GM18907 (cell line): ENCODE data around the gene INTS6.

Experiments used
- ATAC-seq: cut with Tn5 transposase; IDR thresholded peaks from one replicate; pipeline ENCODE4 v1.9.1; 2021; ENCODE audit warnings: mild to moderate bottlenecking, moderate library complexity; ENCODE audit not compliant: unreplicated experiment

Gene INTS6, protein sequence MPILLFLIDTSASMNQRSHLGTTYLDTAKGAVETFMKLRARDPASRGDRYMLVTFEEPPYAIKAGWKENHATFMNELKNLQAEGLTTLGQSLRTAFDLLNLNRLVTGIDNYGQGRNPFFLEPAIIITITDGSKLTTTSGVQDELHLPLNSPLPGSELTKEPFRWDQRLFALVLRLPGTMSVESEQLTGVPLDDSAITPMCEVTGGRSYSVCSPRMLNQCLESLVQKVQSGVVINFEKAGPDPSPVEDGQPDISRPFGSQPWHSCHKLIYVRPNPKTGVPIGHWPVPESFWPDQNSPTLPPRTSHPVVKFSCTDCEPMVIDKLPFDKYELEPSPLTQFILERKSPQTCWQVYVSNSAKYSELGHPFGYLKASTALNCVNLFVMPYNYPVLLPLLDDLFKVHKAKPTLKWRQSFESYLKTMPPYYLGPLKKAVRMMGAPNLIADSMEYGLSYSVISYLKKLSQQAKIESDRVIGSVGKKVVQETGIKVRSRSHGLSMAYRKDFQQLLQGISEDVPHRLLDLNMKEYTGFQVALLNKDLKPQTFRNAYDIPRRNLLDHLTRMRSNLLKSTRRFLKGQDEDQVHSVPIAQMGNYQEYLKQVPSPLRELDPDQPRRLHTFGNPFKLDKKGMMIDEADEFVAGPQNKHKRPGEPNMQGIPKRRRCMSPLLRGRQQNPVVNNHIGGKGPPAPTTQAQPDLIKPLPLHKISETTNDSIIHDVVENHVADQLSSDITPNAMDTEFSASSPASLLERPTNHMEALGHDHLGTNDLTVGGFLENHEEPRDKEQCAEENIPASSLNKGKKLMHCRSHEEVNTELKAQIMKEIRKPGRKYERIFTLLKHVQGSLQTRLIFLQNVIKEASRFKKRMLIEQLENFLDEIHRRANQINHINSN

DNA sequence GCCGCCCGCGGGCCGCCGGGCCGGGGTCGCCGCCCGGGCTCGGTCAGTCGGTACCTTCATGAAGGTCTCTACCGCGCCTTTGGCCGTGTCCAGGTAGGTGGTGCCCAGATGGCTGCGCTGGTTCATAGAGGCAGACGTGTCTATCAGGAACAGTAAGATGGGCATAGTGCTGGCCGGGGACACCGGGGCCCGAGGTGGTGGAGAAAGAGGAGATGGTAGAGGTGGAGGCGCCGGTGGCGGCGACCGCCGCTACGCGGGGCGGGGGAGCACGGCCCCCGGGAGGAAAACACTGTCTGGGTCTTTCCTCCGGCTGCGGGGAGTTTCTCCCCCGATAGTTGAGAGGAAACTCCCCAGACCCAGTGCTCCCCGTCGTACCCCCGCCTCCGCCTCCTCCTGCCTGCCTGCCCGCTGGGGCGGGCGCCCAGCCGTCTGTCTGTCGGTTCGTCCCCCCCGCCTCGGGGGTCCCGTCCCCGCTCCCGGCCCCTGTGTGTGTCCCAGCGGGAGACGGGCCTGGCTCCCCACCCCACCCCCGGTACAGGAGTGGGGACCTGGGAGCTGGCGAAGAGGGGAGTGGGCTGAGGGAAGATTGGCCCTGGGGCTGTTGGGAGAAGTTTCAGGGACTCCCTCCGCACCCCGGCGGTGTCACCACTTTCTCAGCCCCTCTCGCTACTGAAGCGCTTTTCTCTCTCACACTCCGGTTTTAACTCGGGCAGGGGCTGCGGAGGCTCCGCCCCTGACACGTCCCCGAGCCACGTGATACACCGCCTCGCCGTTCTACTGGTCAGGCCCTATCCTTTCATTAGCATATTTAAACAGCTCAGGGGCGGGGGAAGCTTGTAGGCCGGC is at the start of gene INTS6:
TSS of gene INTS6 (minus strand) at position 676 of the 846 bp plus-strand sequence. CDS start at position 165, 511 bp downstream.
- ATAC-seq: peak; percentile 75

DNA sequence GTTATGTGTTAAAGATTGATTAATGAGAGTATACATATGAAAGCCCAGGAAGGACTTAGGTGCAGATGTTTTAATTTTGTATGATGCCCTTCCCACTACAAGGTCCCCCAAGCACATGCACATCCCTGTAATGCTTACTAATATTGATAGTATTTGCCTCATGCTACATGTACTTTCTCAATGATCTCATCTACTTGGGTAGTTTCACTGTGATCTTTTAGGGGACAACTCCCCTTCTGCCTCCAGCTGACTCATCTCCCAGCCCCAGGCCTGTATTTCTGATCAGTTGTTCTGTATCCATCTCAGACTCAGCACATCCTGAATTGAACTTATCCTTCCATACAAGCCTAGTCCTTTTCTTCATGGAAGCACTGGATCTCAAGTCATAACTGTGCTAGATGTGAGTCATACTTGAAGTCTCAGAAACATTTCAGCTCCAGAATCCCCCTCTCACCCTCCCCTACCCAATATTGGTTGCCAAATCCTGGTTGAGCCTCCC is 49.4 kb upstream of the INTS6 start:
- peak; percentile 98 for ATAC-seq

DNA sequence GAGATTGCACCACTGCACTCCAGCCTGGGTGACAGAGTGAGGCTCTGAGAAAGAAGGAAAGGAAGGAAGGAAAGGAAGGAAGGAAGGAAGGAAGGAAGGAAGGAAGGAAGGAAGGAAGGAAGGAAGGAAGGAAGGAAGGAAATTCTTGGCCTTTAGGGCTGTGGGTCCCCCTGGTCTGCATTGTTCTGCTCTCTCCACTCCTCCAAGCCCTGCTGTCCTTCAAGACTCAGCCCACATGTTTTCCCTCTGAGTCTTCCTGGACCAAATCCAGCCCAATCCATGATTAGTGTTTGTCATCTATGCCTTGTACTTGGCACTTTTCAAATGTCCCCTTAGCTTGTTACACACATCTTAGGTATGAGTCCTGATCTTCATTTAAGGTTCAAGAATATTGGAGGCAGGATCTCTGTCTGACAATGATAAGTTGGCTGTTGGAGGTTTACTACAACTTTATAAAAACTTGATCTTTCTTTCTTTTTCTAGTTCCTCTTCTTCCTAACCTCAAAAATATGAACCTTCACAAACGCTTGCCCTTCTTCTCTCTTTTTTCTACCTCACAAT is 48.8 kb upstream of the INTS6 start:
- ATAC-seq: no peak

DNA sequence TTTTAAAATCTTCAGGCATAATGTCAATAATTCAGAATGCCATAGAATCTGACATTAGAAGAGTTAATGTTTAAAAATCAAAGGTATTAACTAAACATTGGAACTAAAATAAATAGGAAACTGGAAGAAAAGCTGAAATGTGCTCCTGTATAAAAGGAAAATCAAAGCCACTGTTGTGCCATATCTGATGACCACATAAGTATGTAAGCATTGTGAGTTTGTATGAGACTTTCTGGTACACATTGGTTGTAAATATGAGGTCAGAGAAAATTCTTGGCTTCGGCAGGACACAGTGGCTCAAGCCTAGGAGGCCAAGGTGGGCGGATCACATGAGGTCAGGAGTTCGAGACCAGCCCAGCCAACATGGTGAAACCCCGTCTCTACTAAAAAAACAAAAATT is 48.3 kb upstream of the INTS6 start:
- no peak for ATAC-seq

DNA sequence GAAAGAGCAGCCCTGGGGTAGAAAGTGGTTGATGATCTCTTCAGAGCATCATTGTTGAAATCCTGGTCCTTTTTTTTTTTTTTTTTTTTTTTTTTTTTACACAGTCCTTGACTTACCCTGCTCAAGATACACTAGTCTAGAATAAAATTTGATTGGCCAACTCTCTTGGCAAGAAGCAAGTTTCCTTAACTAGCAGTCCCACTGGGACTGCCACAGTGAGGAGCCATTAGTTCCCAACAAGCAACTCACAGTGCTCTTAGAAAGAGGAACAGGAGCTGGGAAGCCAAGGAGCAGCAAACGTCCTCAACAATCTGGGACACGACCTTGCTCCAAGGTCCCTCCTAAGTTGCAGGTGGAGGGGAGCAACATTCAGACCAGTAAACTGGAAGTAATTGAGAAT is 47.9 kb upstream of the INTS6 start:
- ATAC-seq: no peak

DNA sequence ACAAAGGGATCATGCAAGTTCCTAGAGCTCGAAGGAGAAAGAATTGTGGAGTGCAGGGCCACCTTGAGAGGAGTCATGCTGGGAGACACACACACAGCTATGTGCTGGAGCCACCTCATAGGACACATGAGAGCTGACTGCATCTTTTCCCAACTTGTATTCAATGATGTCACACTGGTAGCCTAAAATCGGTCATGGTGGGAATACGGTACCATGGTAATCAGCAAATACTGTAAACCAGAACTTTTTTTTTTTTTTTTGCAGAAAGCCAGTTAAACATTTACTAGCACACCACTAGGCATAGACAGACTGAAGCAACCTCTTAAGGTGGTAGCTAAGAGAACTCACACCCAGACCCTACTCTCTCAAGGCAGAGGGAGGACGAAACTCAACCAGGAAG is 47.0 kb upstream of the INTS6 start:
- ATAC-seq: no peak

DNA sequence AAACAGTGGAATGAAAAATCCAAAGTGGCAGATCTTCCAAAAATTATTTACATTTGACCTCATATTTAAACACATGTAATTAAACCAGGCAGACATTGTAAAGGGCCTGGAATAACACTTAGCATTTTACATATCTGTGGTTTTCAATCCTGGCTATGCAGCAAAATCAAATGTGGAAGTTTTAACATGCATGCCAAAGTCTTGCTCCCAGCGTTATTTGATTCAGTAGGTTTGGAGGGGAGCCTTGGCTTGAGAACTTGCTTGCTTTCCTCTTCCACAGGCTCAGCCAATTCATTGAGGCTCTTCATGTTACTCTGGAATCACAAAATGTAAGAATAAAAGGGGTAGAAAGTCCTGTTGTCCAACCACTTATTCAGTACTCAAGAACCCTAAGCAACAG is 42.5 kb upstream of the INTS6 start:
- ATAC-seq: no peak

DNA sequence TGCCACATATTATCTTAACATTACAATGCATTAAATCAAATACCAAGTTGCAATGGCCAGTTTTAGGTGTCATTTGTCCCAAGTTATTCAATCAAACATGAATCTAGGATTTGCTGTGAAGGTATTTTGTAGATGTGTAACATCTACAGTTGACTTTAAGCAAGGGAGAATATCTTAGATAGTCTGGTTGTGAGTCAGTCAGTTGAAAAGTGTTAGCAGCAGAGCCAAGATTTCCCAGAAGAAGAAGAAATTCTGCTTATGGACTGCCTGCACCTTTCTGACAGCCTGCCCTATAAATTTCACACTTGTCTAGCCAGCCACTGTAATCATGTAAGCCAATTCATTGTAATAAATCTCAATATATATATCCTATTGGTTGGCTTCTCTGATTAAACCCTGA is 41.3 kb upstream of the INTS6 start:
- no peak for ATAC-seq

DNA sequence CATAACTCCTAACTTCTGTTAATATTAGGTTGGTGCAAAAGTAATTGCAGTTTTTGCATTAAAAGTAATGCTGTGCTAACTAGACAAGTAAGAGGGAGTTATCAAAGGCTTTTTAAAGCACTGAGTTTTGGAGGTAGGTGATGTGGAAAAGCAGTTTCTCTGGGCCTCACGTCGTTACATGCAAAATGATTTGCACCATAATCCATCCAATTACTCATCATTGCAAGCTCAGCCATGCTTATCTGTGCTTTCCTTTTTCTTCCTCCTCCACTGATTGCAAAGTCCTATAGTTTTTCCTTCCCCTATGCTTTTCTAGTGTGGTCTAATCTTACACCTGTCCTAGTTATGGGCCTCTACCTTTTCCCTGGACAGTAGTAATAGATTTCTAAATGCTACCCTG is 35.4 kb upstream of the INTS6 start:
- ATAC-seq: no peak

DNA sequence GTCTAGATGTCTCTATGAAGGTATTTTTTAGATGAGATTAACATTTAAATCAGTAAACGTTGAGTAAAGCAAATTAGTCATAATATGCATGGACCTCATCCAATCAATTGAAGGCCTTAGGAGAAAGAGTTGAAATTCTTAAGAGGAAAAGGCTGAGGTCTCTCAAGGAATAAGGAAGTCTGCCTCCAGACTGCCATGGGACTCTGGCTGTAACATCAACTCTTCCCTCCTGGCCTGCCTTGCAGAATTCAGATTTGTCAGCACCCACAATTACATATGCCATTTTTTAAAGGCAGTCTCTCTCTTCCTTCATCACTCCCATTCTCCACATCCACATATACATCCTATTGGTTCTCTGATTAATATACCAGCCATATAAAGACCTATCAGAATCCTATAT is 28.8 kb upstream of the INTS6 start:
- no peak for ATAC-seq

DNA sequence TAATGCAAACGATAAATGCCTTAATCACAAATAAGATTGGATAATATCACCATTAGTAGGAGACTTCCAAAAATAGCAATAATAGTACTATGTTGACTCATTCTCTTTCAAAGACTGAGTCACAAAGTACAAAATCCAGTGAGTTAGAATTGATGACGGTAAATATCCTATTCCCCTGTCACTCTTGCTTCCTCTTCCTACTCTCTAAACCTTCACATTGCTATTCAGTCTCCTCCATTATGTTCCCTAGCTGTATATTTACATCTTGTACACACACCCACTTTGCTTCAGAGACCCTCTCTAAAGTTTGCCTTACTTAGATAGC is 26.3 kb upstream of the INTS6 start:
- ATAC-seq: no peak

DNA sequence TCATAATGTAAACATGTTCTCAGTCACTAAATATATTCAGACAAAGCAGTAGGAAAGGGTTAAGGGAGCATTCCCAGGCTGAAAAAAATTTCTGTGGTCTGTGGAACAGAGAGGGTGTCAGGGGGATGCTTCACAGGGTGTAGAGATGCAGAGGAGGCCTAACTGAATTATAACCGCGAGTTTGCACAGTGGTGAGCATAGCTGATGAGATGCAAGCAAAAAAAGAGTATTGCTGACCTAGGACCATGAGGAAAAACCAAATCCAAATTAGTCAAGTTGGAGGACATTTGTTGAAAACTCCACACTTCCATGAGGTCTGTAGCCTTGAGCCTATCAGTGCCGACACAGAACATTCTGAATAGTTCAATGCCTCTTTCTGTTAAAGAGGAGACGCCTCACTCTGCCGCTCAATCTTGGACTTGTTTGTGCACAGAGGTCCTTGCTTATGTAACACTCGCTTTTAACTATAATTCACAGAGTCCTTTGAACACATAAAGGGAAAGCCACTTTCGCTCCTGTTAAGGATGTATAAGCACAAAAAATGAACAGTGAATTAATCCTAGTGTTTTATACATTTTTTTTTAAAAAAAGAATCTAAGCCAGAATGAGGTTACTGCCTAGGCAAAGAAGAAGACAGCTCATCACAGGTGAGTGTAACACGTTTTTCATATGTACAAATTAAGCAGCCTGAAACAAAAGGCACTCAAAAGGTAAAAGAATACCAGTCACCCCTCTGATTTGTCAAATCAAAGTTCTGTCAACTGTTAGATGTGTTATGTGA is 25.8 kb upstream of the INTS6 start:
- ATAC-seq: no peak

DNA sequence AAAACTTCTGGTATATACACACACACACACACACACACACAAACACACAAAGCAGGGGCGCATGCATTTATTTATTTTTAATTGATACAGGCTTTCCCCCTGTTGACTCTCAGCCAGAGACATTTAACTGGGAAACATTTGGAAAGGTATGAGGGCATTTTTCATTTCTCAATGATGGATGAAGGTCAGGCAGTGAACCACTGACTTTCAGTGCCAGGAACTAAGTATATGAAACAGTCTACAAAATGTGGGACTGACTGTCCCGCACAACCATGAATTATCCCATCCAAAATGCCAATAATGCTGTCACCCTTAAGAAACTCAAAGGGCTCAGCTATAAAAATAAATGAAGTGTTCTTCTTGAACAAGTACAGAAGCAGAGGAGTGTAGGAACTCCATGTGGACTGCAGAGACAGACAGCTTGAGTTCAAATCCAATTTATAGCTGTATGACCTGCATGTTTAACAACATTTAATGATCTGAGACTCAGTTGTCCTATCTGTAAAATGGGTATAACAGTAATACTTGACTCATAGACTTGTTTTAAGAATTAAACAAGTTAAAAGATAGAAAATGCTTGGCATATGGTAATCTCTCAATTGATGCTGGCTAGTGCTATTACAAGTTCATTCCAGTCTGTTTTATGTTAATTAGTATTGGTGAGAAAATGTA is 25.0 kb upstream of the INTS6 start:
- ATAC-seq: no peak

DNA sequence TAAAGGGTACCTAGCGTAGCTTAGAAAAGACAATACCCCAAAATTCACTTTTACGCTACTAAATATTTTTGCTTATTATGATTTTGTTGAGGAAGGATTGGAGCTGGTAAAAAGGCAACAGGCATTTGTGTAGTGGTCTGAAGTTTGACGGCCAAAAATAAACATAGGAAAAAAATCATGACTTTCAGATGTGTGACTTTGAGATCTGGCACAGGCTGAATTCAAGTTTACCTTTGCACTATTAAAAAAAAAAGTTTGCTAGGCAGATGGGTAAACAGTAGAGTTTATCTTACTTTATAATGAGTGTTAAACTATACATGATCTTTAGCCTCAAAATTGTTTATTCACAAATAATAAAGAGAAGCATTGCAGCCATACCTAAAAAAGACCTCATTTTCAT is 24.3 kb upstream of the INTS6 start:
- no peak for ATAC-seq

DNA sequence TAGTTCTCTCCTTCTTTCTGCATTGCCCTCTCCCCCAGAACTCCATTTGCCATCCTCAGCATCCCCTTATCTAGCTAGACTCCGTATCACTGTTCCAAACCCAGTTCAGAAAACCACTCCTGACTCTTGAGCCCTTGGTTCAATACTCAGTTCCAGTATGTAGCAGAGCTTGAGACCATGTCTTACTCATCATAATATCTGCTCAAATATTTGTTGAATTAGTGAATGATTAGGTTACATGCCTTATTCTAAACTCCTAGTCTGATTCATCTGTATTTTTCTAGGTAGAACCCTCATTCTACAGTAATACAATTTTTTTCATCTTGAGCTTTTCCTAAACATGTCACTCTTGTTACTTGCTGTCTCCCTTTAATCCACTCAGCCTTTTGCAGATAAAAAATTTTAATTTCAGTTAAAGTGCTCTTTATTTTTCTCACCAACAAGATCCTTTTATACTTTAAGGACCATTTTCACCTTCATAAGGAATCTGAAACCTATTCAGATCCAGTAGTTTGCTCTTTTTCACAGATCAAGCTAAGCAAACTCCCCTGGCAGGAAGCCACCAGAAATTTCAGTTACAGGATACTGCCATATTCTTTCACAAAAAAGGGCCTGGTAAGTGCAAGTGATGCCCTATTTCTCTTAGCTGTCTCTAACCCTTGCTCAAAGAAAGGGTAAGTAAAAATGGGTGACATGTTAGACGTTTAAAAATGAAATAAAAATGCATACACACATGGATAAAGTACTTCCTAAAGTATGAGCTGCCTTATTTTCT is 23.1 kb upstream of the INTS6 start:
- no peak for ATAC-seq

DNA sequence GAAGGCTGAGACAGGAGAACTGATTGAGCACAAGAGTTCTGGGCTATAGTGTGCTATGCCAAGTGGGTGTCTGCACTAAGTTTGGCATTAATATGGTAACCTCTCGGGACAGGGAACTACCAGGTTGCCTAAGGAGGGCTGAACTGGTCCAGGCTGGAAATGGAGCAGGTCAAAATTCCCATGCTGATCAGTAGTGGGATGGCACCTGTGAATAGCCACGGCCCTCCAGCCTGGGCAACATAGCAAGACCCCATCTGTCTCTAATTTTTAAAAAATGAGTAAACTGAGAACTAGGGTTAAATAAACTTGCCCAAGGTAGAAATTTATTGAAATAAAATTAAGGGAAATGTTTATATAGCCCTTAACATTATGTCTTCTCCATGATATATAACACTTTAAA is 17.0 kb upstream of the INTS6 start:
- ATAC-seq: no peak

DNA sequence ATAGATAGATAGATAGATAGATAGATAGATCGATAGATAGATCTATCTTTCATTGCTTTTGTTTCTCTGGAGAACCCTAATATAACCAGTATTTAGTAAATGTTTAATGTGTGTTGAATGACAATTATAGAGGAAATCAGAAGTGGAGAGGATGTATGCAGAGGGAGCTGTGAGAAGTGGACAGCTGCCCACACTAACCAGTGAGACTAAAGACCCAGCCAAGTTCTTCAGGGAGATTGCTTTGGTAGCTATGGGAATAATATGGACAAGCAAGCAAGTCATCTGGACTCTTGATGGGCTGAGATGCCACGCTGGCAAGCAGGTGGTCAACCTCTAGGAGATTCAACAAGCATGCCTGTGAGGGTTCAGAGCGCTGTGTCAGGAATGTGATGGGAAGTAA is 14.9 kb upstream of the INTS6 start:
- ATAC-seq: no peak

DNA sequence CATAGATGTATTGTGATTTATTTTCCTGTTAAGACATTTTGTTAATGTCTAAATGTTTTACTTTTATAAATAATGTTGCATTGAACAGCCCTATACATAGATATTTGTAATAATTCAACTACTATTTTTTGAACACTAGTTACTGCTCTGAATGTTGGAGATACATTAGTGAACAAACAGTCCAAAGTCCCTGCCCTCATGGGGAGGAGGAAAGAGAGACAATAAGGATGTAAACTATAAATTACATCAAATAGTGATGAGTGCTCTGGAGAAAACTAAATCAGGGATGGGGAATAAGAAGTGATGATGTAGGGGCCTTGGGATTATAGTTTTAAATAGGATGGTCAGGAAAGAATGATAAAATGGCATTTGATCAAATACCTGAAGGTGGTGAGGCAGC is 12.3 kb upstream of the INTS6 start:
- ATAC-seq: no peak
